HG03571 (cell line): Measurements from ENCODE around the gene MYBBP1A.
"Not testable (repeated sequence)": the region's sequence is repeated elsewhere in the genome, so short reads cannot be mapped to it uniquely, and the experiment has no call there.

ENCODE experiments used
- ATAC-seq: cut with Tn5 transposase; IDR thresholded peaks from one replicate; pipeline ENCODE4 v1.9.1; 2021; ENCODE audit not compliant: unreplicated experiment

The MYBBP1A gene, protein sequence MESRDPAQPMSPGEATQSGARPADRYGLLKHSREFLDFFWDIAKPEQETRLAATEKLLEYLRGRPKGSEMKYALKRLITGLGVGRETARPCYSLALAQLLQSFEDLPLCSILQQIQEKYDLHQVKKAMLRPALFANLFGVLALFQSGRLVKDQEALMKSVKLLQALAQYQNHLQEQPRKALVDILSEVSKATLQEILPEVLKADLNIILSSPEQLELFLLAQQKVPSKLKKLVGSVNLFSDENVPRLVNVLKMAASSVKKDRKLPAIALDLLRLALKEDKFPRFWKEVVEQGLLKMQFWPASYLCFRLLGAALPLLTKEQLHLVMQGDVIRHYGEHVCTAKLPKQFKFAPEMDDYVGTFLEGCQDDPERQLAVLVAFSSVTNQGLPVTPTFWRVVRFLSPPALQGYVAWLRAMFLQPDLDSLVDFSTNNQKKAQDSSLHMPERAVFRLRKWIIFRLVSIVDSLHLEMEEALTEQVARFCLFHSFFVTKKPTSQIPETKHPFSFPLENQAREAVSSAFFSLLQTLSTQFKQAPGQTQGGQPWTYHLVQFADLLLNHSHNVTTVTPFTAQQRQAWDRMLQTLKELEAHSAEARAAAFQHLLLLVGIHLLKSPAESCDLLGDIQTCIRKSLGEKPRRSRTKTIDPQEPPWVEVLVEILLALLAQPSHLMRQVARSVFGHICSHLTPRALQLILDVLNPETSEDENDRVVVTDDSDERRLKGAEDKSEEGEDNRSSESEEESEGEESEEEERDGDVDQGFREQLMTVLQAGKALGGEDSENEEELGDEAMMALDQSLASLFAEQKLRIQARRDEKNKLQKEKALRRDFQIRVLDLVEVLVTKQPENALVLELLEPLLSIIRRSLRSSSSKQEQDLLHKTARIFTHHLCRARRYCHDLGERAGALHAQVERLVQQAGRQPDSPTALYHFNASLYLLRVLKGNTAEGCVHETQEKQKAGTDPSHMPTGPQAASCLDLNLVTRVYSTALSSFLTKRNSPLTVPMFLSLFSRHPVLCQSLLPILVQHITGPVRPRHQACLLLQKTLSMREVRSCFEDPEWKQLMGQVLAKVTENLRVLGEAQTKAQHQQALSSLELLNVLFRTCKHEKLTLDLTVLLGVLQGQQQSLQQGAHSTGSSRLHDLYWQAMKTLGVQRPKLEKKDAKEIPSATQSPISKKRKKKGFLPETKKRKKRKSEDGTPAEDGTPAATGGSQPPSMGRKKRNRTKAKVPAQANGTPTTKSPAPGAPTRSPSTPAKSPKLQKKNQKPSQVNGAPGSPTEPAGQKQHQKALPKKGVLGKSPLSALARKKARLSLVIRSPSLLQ (N-terminal part only)

GRCh38 chr17:4554997-4555799 lies at the start of gene MYBBP1A:
Gene MYBBP1A (minus strand): TSS chr17:4555384. CDS start chr17:4555324, 60 bp downstream.
- ATAC-seq, result peak; percentile 84

- ATAC-seq, result not testable (repeated sequence)
These were observed 49.6 kb upstream of the MYBBP1A start for GRCh38 chr17:4604736-4605135.

GRCh38 chr17:4604111-4604644 lies 49.0 kb upstream of the MYBBP1A start:
- ATAC-seq, result no peak

GRCh38 chr17:4602041-4602440 lies 46.9 kb upstream of the MYBBP1A start:
- no peak for ATAC-seq

- ATAC-seq, result no peak
These were observed 46.1 kb upstream of the MYBBP1A start for GRCh38 chr17:4601326-4601725.

- no peak for ATAC-seq
These were observed 45.4 kb upstream of the MYBBP1A start for GRCh38 chr17:4600563-4600962.

DNA sequence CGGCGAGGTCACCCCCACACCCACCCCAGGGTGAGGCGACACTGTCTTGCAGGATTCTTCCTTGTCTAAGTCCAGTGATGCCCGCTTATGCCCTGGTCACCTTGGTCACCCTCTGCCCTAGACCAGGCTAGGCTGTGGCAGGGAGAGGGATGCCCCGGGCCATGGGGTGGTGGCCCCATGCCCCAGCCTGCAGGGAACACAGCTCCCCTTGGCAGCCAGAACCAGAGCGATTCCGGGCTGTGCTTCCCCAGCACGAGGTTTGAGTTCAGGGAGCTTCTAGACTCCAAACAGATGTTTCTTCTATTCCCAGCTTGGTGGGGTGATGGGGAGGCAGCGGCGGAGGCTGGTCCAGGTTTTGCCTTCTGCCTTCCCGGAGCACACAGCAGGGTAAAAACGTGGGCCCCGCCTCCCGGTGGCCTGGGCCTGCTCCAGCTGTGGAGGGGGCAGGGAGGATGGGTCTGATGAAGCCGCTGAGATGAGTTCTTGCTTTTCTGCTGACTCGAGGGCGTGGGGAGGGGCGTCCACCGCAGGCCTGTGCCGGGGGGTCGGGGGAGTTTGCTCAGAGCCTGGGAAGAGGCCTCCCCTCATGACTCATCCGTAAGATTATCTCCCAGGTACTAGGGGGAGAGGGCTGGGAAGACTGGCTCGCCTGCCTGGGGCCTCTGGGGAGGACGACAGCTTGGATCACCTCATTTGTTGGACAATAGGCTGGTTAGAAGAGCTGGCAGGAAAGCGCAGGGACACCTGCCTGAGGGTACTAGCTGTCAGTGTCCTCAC lies 44.5 kb upstream of the MYBBP1A start:
- ATAC-seq, result no peak

DNA sequence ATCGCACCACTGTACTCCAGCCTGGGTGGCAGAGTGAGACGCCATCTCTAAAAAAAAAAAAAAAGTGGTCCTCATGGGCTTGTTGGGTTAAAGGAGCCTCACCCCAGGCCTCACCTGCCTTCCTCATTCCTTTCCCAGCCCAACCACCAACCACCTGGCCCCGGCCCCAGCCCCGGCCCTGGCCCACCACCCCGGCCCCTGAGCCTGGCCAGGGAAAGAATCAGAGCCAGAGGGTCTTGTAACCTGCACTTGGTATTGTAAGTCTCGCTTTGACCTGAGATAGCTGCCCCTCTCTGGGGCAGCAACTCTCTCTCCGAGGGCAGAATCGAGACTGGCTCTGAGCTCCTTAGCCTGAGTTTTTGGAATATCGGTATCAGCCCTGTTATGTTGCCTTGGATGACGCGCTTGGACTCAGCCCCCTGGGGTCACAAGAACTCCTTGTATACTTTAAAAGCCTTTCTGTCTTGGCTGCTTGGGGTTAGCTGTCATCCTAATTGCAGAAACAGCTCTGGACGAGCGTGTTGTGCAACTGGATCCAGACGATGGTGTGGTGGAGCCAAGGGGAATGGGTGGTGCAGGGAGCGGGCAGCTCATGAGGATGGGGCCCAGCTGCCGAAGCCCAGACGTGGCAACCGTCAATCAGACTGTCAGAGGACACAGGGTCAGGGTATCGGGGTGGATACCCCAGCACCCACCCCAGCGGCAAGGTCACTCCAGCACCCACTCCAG lies 43.8 kb upstream of the MYBBP1A start:
- ATAC-seq, result no peak

GRCh38 chr17:4597975-4598374 lies 42.8 kb upstream of the MYBBP1A start:
- no peak for ATAC-seq

DNA sequence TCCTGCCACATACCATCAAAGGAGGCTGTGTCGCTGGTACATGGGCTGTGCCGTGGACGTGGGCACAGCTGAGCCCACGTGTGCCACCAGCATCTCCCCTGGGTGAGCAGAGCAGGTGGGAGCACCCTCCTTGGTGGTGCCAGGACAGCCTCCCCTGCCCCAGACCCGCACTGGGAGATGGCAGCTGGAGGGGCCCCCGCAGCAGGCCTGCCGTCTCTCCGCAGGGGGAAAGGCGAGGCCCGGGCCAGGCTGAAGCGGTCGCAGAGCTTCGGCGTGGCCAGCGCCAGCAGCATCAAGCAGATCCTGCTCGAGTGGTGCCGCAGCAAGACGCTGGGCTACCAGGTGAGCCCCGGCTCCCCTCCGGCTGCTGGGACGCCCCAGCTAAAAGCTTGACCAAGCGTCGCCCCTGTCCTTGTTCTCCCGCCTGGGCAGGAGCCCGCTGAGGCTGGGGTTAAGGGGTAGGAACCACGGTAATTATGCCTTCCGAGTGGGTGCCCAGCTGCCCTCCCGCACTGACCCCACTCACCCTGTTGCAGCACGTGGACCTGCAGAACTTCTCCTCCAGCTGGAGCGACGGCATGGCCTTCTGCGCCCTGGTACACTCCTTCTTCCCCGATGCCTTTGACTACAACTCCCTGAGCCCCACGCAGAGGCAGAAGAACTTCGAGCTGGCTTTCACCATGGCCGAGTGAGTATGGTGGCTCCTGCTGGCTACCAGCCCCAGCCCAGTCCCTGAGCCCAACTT lies 41.6 kb upstream of the MYBBP1A start:
- no peak for ATAC-seq

DNA sequence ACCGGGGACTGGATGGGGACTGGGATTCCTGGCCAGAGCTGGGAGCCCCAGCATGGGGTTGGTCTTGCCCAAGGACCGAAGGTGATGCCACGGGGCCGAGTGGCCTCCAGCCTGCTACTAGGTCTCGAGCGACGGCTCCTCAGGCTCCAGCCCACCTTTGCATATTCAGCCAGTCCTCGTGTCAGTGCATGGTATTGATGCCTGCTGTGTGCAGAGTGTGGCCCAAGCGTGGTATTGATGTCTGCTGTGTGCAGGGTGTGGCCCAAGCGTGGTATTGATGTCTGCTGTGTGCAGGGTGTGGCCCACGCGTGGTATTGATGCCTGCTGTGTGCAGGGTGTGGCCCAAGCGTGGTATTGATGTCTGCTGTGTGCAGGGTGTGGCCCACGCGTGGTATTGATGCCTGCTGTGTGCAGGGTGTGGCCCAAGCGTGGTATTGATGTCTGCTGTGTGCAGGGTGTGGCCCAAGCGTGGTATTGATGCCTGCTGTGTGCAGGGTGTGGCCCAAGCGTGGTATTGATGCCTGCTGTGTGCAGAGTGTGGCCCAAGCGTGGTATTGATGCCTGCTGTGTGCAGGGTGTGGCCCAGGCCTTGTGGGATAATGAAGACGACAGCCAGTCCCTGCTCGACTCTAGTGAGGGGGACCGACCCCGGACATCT lies 40.6 kb upstream of the MYBBP1A start:
- not testable (repeated sequence) for ATAC-seq

- ATAC-seq, result no peak
These were observed 39.9 kb upstream of the MYBBP1A start for GRCh38 chr17:4594931-4595684.

DNA sequence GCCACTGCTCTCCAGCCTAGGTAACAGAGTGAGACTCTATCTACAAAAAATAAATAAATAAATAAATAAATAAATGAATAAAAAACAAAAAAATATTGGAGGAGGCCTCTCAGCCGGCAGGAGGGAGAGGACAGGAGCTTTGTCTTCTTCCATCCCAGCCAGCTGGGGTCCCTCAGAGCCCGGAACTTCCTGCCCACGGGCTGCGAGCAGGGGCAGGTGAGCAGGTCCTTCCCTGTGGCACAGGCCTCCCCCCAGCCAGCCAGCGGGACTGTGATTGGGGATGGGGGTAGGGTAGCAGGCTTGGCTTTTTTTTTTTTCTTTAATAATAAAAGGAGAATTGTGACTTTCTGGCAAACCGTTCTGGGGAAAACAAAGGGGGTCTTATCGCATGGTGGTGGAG lies 39.2 kb upstream of the MYBBP1A start:
- ATAC-seq, result no peak

- no peak for ATAC-seq
These were observed 37.8 kb upstream of the MYBBP1A start for GRCh38 chr17:4593021-4593421.

- no peak for ATAC-seq
These were observed 37.2 kb upstream of the MYBBP1A start for GRCh38 chr17:4592240-4593005.

GRCh38 chr17:4591529-4591928 lies 36.3 kb upstream of the MYBBP1A start:
- no peak for ATAC-seq
